GM12801 (cell line): Measurements from ENCODE around the gene GABBR1.

Experiments used
- CTCF ChIP-seq: IDR thresholded peaks from one replicate; pipeline ENCODE4 v1.5.1; 2011; ENCODE audit warnings: control low read depth; ENCODE audit not compliant: insufficient read length; ENCODE audit errors: extremely low read depth

The GABBR1 gene

GRCh38 chr6:29537714-29538403 is 95.1 kb downstream of the GABBR1 start:
- no peak for TF ChIP-seq CTCF

- no peak for TF ChIP-seq CTCF
These were observed 100.5 kb downstream of the GABBR1 start for GRCh38 chr6:29532320-29532951.

- no peak for TF ChIP-seq CTCF
These were observed 101.3 kb downstream of the GABBR1 start for GRCh38 chr6:29531668-29532067.

- TF ChIP-seq CTCF, result no peak
These were observed 102.2 kb downstream of the GABBR1 start for GRCh38 chr6:29530671-29531310.

- no peak for TF ChIP-seq CTCF
These were observed 103.0 kb downstream of the GABBR1 start for GRCh38 chr6:29529956-29530355.

- no peak for TF ChIP-seq CTCF
These were observed 103.9 kb downstream of the GABBR1 start for GRCh38 chr6:29528988-29529560.

GRCh38 chr6:29528300-29528931 is 104.6 kb downstream of the GABBR1 start:
- TF ChIP-seq CTCF, result no peak
